Fibroblast of upper back skin (primary cell): ENCODE results near the gene TANGO2.

Experiments used
- DNase-seq: peaks from one replicate; pipeline ENCODE4 v3.0.0-alpha.2; 2013

The TANGO2 gene

DNA sequence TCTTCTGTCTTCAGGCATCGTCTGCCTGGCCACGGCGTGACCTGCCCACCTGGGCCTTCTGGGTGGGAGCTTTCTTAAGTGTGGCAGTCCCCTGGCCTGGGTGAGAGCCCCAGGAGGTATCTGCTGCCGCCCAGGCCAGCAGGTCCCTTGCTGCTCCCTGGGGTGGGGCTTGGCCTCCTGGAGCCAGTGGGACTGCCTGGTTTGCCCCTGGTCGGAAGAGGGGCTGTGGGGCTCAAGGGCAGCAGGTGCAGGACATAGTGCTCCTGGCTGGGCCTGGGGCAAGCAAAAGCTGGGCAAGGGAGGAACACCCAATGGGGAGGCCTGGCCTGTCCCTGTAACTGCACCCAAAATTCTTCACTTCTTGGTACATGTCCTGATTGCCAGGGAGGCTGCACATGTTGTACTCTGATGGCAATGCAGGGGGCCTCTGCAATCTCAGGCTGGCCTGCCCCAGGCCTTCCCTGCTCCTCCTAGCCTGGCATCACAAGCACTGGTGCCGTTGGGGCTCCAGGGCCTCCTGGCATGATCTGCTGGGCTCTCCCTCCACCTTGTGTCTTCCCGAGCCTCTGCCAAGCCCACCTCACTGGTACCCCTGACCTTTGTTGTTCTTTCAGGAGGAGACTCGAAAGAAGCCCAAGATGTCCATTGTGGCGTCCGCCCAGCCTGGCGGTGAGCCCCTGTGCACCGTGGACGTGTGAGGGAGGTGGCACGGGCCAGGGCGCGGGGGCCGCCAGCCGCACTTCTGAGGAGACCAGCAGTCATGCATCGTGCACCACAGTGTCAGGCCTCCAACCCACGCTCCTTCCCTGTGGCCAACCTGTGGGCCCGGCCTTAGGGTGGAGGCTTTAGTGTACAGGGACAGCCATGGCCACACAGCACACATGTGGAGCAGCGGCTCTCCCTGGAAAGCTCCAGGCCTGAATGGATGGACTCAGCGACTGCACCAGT, 88.8 kb downstream of the TANGO2 start:
- DNase-seq = no peak

DNA sequence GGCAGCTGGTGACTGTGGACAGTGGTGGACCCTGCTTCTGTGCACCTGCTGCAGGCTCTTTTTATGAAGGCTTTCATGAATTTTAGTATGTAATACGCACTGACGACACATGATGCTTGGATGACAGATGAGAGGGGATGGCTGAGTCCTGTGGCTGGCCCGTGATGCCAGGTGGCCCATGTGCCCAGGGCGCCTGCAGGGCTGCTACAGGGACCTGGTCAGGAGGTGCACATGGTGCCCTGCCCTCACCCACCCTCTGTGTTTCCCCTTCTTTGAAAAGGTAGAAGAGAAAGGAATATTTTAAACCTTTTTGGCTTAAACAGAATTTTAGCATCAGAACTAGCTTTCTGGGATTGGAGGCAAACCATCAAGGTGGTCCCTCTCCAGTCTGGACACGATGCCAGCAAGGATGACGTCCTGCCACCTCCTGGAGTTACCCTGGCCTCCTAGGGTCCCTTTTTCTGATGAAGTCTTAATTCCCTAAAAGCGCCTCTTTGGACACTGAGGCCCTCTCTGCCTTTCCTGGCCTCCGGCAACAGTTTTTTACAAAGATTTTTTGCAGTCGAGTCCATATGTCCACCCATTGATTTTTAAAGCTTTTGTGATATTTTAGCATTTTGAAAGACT, 89.6 kb downstream of the TANGO2 start:
- no peak for DNase-seq

- no peak for DNase-seq
These were observed 90.3 kb downstream of the TANGO2 start for GRCh38 chr22:20111045-20111688.

DNA sequence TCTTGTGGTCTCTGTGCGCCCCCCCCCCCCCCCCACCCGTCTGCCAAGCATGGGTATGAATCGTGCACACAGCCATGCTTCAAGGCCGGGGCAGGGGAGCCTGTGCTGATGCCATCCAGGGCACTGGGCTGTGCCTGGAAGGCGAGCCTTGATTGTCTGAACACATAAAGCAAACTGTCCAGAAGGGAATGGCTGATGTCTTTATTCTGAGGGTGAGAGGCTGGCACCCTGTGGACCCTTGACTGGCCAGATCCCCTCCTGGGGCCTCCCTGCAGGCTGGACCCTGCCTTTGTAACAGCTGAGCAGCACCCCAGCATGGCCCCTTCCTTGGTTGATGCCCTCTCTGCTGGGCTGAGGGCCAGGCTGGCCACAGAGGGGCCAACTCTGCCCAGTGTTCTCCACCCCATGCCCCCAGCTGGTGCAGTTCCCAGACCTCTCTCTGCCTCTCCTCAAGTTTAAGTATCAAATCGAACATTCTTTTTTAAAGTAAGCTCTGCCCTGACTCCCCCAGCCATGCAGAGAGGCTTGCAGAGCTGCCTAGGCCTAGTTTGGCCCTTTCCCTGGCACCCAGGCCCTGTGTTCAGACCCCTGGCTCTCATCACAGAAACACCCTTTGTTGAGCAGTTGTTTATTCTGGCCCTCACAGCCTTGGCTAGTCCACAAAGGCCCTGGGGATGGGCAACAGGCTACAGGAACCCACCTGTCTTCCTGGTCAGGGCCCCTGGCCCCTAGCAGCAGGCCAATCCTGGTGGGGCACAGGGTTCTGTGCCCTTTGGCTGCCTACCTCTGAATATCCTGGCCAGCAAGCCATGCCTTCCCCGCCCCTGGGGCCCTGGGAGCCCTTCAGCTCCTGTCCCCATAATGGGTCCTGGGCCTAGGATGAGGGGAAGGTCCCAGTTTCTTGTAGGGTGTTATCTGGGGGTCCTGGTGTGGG, 91.0 kb downstream of the TANGO2 start:
- DNase-seq = no peak

GRCh38 chr22:20112623-20113511, 92.0 kb downstream of the TANGO2 start:
- DNase-seq = no peak

DNA sequence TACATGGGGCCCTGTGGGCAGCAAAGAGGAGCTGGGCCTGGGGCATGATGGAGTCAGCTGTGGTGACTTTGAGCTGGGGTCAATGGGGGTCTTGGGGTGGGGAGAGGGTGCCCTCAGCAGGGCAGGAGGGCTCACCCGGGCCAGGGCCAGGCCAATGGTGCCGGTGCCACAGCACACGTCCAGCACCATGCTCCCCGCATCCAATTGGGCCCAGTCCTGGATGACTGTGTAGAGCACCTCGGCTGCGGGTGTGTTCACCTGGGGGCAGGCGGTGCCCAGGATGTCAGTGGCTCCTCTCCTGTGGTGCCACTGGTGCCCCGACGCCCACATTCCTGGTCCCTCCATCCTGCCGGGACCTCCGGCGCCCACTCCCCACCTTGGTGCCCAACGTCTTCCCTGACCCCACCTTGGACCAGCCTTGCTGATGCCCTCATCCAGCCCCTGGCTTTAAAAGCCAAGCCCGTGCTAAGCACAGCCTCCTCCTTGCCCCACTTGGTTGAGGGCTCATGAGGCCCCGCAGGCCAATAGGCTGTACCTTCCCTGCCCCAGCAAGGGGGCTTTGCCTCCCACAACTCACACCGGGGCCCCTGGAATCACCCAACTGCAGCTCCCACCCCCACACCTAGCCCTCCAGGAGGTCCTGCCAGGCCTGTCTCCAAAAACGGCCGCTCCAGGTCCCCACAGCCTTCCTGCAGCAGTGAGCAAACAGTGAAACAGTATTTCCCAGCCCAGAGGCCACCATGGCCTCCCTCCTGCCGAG, 92.8 kb downstream of the TANGO2 start:
- no peak for DNase-seq

DNA sequence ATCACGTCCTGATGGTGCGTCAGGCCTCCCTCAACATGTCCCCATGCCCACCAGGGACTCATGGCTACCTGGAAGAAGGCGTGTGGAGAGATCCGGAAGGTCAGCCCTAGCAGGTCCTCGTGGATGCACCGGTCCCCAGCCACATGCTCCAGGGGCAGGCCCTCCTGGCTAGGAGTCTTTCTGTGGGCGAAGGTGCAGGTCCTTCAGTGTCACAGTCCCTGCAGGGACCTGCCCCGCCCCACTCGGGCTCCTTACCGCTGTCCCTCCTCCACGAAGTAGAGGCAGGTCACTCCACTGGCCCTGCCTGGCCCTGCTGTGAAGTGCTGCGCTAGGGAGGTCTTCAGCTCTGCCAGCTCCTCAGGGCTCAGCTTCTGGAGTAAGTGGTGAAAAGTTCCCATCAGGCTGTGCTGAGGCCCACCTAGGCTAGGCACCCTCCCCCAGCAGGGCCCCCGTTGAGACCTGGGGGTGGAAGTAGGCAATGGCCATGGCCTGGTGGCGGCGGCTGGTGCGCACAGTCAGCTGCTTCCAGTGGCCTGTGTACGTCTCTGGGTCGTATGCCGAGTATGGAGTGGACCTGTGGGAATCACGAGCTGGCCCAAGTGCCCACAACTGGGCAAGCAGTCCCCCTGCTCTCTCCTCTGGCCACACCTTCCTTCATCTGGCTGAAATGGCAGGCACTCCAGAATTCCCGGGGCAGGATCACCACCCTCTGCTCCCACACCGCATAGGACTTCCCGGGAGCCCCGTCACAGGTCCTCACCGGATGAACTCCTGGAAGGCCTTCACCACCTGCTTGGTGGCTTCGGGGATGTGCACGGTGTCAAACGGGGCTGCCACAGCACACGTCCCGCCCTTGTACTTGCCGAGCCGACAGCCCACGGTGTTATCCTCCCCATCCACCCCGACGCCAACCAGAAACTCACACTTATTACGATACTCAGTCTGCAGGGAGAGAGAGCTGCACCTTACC, 93.9 kb downstream of the TANGO2 start:
- no peak for DNase-seq

DNA sequence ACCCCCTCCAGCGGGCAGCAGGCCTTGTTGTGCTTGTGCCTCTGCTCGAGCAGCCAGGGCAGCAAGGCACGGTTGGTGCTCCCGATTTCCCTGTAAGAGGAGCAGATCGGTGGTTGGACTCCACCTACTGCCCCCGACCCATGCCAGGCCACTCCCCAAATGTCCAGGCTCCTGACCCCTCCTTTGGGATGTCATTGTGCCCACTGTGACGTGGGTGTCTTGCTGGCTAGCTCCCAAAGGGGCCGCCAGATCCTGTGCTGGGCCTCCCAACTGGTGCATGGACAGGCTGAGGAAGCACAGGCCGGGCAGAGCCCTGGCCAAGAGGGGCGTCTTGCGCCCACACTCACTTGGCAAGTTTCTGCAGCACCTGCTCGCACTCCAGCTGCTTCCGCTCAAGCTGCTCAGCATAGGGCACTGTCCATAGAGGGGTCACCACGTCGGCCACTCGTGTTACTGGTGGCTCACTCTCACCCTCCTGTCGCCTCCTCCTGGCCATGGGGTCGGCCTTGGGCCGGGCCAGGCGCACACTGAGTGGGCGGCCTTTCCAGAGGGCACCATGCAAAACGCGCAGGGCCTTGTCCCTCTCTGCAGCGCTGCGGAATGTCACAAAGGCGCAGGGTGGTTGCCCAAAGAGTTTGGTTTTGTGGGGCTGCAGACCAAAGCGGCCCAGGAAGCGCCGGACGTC, 94.9 kb downstream of the TANGO2 start, which contains the start of gene RANBP1:
RANBP1 (plus strand) TSS at position 414 of the 685 bp plus-strand sequence; CDS start at position 495, 81 bp downstream.
- no peak for DNase-seq

DNA sequence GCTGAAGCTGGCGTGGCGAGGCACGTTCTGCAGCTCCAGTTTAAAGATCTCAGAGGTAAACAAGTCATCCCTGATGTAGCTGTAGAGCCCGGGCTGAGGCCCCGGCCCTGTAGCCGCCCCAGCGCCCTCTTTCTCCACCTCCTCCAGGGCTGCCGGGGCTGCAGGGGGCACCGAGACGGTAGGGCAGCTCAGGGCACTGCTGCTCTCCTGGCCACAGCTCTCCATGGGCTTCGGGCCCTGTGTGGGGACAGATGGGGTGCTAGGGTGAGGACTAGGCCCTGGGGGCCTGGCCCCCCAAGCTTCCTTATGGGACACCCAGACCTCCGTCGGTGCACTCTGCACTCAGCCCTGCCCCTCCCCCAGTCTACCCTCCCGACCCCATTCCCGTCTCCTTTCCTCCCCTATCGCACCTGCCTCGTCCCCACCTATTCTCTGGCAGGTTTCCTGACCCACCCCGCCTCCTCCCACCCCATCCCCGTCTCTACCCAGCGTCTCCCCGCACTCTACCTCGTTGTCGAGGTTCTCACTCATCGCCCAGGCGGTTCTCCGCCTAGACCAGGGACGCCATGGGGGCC, 95.6 kb downstream of the TANGO2 start:
- no peak for DNase-seq
